HG02938 (cell line): ENCODE results near the gene GLT8D1.
"Not testable (repeated sequence)": the region's sequence is repeated elsewhere in the genome, so short reads cannot be mapped to it uniquely, and the experiment has no call there.

Experiments
- ATAC-seq: cut with Tn5 transposase; IDR thresholded peaks from one replicate; pipeline ENCODE4 v1.9.1; 2021; ENCODE audit warnings: mild to moderate bottlenecking, moderate library complexity; ENCODE audit not compliant: unreplicated experiment

Gene GLT8D1

DNA sequence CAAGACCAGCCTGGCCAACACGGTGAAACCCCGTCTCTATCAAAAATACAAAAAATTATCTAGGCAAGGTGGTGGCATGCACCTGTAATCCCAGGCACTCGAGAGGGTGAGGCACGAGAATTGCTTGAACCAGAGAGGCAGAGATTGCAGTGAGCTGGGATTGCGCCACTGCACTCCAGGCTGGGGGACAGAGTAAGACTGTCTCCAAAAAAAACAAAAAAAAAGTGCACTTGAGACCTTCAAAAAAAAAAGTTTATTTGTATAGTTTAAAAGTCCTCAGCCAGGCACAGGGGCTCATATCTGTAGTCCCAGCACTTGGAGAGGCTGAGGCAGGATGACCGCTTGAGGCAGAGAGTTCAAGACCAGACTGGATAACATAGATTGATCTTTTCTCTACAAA lies 22.0 kb downstream of the GLT8D1 start:
- ATAC-seq: no peak

DNA sequence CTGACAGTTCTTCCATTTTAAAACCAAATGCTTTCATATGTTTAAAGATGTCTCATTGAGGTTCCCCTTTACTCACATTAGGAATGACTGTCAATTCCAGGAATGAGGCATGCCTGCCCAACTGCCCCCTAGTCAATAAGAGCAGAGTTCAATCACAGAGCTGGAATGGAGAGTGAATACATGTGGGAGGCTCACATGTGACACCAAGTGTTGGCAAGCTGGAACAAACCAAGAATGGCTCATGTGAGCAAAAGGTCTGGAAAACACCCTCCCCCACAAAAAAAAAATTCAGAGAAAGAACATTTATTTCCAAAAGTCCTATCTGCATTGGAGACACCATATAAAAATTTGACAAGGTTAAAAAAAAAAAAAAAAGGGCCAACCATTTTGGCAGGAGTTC lies 23.6 kb downstream of the GLT8D1 start:
- ATAC-seq: no peak

DNA sequence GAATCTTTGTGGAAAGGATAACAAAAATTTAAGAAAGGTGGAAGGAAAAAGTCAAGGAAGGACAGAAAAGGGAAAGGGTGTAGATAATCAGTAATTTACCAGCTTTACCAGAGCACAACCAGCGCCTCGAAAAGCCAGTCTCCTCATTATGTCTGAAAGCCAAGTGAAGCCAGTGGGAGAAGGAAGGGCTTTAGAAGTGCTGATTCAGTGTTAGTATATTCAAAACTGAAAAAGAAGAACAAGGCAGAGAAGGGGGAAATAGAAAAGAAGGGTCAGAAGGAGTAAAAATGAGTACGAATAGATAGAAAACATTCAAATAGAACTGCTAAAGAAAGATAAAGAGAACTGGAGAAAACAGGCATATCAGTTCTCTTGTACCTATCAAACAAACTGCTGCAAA lies 24.0 kb downstream of the GLT8D1 start:
- no peak for ATAC-seq

DNA sequence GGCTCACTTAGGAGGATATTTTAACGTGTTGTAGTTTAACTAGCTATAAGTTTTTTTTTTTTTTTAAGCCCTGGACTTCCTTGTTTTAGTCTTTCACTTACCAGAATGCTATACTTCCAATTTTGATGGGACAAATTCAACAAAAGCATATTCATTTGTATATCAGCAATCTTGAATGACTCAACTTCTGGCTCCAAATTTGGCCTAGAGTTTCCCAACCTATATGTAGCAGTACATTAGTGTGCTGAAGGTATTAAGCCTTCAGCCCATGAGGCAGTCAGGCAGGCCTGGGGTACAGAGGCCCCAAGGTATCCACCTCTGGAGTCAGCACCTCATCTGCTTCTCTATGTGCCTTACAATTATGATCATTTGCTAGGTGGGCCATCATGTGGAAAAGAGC lies 25.8 kb downstream of the GLT8D1 start:
- ATAC-seq: no peak

DNA sequence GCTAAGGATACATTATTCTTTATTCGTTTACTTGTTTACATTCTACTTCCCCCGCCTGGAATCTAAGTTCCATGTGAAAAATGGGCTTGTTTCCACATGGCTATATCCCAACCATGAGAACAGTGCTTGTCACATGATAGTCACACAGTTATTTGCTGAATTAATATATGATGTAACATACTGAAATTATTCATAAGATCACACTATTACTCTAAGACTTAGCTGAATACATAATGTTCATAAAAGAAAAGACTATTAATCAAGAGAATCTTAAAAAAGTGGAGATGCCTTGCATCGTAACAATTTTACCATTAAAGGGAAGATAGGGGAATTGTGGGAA lies 26.4 kb downstream of the GLT8D1 start:
- ATAC-seq: no peak

DNA sequence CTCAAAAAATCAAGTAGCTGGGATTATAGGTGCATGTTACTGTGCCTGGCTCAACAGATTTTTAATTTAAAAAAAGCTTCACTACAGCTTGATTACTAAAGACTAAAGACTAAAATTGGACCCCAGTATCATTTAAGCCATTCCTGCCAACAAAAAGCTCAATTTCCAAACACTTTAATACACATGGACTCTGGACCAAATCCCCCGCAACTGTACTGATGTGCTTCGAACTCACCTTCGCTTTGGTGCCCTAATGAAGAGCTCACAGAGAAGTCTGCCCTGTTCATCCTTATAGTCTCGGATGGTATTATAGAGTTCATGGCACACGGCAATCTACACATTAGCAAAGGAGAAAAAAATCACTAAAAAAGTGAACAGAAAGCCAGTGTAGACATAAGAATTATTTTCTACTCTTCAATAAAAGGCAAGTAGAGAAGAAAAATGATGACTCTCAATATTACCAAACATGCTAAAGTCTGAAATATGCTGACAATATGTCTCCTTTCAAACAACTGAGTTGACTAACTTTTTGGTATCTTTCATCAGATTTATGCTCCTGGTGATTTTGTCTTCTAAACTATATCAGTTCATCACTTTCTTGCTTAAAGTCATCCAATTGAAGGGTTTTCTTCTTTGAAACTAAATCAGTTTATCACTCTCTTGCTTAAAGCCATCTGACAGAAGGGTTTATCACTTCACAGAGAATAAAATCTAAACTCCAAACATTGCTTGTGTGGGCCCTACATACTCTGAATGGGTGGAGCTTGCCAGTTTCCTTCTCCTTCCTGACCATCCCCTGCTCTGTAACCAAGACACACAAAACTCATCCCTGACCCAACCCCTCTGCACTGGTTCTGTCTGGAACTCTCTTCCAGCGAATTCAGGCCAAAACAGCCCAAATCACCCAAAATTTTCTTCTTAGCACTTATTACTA lies 27.1 kb downstream of the GLT8D1 start:
- no peak for ATAC-seq

DNA sequence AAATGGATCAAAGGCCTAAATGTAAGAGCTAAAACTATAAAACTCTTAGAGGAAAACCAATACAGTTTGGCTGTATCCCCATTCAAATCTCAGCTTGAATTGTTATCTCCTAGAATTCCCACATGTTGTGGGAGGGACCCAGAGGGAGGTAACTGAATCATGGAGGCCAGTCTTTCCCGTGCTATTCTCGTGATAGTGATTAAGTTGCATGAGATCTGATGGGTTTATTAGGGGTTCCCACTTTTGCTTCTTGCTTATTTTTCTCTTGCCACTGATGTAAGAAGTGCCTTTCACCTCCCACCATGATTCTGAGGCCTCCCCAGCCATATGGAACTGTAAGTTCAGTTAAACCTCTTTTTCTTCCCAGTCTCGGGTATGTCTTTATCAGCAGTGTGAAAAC lies 29.4 kb downstream of the GLT8D1 start:
- not testable (repeated sequence) for ATAC-seq

DNA sequence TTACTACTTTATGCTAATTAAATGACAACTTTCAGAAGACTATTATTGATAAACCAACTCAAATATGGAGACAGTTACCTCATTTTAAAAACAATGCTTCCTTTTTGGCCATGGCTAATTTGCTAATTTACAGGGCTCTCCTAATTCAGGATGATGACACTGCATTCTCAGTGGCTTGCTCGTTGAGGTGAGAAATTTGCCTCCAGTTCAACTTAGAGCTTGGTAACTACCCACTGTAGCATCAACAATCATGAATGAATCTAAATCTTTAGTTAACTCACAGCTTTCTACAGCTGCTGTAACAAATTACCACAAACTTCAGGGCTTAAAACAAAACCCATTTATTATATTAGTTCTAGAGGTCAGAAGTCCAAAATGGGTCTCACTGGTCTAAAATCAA lies 33.9 kb downstream of the GLT8D1 start:
- no peak for ATAC-seq

DNA sequence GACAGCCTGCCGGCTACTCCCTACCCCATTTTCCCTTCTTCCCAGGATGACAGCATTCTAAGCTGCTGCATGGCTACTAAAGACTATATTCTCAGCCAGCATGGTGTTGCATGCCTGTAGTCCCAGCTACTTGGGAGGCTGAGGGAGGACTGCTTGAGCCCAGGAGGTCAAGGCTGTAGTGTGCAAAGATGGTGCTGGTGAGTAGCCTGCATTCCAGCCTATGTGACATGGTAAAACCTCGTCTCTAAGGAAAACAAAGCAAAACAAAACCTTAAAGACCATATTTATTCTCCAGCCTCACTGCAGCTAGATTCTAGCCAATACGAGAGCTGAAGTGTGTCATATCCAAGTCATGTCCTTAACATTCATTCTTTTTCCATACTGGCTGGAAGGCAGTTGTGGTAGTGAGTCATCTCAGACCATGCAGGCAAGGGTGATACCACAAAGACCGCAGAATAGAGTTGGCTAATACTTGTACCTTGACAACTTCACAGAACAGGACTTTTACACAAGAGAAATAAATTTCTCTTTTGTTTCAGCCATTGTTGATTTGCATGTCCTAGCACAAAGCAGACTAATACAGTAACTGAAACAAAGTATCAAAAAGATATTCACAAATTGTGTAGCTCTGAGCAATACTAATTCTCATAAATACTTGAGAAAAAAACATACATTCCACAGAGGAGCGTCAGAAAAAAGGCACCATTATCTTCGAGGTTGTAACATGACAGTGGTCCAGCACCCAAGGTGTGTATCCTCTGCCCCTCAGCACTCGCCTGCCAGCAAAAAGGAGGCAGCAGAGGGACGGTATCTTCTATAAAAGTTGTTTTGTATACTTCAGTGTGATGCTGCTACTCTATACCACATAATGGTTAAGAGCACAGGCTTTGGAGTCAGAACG lies 34.7 kb downstream of the GLT8D1 start:
- peak; percentile 76 for ATAC-seq

DNA sequence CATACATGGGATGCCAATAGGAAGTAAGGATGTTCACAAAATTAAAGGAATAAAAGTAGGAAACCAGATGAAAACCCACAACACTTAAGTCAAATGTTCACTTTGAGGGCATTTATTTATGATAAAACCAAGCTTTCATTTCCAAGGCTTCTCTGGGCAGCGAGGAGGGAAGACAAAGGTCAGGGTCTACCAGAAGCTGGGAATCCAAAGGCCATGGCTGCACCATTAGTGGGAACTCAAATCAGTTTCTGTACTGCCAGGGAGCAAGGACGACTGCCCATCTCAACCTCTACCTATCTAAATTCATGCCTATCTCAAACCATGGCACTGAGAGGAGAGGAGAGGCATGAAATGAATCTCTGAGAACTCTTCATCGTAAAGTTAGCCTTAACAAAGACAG lies 42.5 kb downstream of the GLT8D1 start:
- no peak for ATAC-seq

DNA sequence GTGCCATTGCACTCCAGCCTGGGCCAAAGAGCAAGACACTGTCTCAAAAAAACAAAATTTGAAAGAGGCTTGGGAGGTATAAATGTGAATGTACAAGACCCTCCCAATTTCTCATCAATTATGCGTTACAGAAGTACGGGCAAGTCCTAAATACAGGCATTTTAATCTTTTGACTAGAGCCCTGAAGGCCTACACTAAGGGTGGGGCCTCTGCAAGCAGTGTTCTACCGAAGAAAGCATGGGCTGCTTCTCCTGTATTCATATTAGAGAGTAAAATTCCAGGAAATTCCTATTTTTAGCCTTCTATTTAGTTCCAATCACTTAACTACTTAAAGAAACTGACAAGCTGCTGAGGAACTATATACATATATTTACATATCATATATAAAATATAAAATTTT lies 45.5 kb downstream of the GLT8D1 start:
- ATAC-seq: no peak

DNA sequence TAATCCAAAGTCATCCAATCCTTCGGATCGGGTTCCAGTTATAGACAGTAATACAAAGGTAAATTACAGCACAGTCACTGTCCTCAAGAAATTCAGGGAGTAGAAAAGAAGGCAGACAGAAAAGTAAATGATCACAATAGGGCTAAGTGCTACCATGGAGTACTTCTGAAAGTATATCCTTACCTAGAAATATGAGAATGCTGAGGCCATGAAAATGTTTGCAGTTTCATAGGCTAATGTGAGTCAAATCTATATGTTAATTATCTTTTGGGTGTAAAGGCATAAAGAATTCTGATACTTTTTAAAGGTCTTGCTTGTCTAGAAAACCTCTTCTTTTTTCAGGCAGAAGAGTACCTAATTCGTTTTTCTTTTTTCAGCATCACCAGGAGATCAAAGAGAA lies 49.7 kb downstream of the GLT8D1 start:
- ATAC-seq: no peak

DNA sequence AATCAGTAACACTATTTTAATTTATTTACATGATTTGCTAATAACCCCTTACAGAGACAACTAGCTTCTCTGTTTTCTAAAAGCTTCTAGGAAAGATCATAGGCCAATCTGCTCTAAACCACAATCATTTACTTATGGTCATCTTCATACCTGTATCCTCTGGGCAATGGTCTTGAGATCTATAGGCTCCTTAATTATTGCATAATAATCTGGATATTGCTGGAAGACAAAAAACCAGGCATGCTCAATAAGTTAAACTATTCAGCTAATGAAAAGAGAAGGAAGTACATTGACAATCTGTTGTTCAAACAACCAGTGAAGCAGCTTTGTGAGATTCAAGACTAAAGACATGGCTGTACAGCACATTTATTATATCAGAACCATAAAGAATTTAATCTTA lies 54.0 kb downstream of the GLT8D1 start:
- no peak for ATAC-seq

DNA sequence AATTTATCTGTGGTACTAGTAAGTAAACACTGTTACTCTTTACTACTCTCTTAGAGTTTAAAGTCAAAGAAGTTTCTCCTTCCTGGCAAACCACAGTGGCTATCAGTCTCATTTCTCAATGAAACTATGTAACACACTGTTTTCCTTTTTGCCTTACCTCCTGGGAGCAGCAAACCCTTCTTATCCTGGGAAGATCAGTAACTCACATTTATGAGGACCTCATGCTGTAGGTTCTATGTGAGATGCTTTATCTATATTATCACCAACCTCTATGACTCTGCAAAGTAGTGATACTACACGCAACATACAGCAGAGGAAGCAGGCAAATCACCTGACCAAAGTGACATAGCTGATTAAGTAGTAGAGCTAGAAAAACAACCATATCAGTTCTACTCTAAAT lies 55.2 kb downstream of the GLT8D1 start:
- ATAC-seq: no peak

DNA sequence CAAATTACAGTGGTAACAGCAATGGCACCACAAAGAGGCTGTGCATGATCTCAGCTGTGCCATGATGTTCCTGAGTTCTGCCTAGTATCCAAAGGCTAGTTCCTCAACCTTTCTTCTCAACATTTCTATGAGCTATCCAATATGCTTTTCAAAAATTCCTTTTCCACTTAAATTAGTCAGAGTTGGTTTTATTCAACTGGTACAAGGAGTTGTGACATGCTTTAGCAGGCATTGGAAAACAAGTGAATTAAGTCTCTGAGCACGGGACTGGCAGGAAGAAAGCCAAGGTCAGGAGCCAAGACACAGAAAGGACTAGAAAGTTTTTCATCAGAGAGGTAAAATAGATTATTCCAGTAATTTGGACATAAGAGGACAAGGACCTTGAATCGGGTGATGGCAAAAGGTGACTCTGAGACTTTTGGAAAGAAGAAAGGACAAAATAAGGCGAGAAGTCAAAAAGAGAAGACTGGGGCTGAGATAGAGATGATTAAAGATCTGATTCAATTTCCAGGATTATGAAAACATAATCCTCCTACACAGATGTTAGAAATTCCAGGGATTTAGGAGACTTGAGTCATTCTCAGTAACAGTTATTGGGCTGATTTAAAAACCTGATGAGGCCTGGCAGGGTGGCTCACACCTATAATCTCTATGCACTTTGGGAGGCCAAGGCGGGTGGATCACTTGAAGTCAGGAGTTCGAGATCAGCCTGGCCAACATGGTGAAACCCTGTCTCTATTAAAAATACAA lies 56.0 kb downstream of the GLT8D1 start:
- no peak for ATAC-seq

DNA sequence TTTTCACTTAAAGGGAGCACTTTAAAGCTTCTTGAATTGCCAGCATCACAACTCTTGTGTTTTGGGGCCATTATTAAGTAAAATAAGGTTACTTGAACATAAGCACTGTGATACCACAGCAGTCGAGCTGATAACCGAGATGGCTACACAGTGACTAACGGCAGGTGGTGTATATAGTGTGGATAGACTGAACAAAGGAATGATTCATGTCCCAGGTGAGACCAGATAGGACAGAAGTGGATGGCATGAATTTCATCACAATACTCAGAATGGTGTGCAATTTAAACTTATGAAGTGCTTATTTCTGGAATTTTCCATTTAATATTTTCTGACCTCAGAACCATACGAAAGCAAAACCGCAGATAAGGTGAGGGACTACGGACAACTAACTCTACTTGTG lies 60.0 kb downstream of the GLT8D1 start:
- no peak for ATAC-seq
